Brain pericyte (primary cell): ENCODE measurements around the gene ZNF385A.
"Not testable (repeated sequence)": the region's sequence is repeated elsewhere in the genome, so short reads cannot be mapped to it uniquely, and the experiment has no call there.

ENCODE experiments used
- DNase-seq: peaks from one replicate; pipeline ENCODE4 v3.0.0-alpha.2; 2012; ENCODE audit warnings: low read depth, low spot score

ZNF385A gene

GRCh38 chr12:54357506-54358190 is 26.9 kb downstream of the ZNF385A start:
- DNase-seq: no peak

- no peak for DNase-seq
Measured at GRCh38 chr12:54356951-54357356, 27.6 kb downstream of the ZNF385A start.

- no peak for DNase-seq
Measured at GRCh38 chr12:54356228-54356627, 28.3 kb downstream of the ZNF385A start.

- DNase-seq: no peak
Measured at GRCh38 chr12:54355104-54355815, 29.3 kb downstream of the ZNF385A start.

- not testable (repeated sequence) for DNase-seq
Measured at GRCh38 chr12:54354271-54354670, 30.3 kb downstream of the ZNF385A start.

DNA sequence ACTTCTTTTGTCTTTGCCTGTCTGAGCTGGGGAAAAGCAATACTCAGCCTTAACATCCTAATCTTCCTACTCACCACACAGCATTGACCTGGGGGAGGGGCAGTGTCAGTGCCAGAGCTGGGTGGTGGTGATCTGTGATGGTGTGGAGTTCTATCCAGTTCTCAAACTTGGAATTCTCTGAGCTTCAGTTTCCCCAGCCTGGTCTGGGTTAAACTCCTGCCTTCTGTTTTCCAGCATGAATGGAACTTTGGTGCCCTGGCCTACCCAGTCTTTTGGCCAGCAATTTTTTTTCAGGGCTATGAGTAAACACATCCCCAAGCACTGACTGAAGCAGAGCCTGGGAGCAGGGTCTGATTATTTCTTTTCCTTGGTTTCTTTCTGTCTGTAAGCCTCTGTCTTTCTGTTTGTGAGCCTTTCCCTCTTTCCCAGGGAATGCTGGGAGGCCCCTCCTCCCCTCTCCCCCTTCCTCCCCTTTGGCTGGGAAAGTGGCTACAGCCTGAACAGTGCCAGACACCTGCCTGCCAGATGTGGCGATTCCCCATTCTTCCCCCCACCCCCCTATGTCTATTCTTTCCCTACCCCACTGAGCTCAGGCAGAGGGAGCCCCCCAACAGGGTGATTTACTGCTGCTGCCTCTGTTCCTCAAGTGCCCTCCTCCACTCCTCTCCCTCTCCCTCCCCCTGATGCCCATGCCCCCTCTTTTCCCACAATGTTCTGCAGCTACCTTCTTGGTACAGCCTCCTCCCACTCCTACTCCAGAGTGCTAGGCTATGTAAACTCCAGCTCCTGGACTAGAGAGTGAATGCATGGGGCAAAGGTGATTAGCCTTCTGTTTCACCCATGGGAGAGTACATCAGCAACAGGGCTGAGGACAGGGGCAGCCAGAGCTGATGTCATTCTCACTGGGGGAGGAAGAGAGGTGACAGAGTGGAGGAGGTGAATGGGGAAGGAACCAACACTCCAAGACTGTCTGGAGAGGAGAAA is 31.4 kb downstream of the ZNF385A start:
- no peak for DNase-seq

GRCh38 chr12:54352022-54352531 is 32.5 kb downstream of the ZNF385A start:
- DNase-seq: no peak

GRCh38 chr12:54351341-54351740 is 33.2 kb downstream of the ZNF385A start:
- no peak for DNase-seq

- DNase-seq: no peak
Measured at GRCh38 chr12:54350743-54351142, 33.8 kb downstream of the ZNF385A start.

DNA sequence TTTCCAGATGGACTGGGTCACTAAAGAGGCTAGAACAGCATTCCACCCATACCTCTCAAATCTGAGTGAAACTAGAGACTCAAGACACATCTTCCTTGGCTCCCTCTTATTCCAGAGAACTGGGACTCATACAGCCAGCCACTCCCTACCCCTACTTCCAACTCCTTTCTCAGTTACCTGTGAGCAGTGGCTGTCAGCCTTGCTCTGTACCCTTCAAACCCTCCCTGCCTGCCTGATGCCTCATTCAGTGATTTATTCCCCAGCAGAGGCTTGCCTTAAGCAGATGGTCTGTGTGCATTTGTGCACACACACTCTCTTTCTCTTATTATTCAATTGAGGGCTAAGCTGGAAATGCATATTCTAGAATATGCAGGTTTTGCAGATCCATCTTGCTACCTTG is 34.9 kb downstream of the ZNF385A start:
- no peak for DNase-seq

- no peak for DNase-seq
Measured at GRCh38 chr12:54349036-54349435, 35.5 kb downstream of the ZNF385A start.

- no peak for DNase-seq
Measured at GRCh38 chr12:54341378-54342300, 42.9 kb downstream of the ZNF385A start.

DNA sequence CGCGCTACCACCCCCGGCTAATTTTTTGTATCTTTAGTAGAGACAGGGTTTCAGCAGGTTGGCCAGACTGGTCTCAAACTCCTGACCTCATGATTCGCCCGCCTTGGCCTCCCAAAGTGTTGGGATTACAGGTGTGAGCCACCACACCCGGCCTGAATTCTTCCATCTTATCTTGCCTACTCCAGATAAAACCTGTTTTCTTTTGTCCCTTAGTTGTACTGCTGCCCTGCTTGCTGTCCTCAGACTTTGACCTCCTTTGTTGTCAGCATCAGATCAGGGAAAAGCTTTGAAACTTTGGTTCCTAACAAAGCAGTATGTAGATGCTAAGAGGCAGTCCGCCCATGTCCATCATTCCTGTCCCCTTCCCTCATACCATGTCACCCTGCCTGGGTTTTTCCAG is 43.7 kb downstream of the ZNF385A start:
- no peak for DNase-seq

DNA sequence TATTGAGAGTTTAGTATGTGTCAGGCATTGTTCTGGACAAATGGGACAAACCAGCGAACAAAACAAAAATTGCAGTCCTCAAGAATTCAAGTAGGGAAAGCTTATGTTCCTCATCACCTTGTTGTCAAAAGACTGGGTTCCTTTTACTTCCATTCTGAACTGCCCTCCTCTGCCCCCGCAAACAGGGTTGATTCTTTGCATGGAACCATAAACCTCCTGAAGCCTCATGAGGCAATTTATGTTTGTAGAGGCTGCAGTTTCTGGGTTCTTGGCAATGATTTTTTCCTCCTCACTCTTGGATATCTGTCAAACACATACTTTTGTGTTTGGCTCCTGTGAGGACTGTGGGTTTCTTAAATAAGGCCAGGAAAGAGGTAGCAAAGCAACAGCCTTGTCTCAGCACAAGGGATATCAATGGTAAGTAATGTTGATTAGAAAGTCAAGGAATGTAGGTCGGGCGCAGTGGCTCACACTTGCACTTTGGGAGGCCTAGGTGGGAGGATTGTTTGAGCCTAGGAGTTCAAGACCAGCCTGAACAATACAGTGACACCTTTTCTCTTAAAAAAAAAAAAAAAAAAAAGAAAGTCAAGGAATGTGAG is 45.7 kb downstream of the ZNF385A start:
- DNase-seq: no peak

- DNase-seq: no peak
Measured at GRCh38 chr12:54337854-54338650, 46.5 kb downstream of the ZNF385A start.

DNA sequence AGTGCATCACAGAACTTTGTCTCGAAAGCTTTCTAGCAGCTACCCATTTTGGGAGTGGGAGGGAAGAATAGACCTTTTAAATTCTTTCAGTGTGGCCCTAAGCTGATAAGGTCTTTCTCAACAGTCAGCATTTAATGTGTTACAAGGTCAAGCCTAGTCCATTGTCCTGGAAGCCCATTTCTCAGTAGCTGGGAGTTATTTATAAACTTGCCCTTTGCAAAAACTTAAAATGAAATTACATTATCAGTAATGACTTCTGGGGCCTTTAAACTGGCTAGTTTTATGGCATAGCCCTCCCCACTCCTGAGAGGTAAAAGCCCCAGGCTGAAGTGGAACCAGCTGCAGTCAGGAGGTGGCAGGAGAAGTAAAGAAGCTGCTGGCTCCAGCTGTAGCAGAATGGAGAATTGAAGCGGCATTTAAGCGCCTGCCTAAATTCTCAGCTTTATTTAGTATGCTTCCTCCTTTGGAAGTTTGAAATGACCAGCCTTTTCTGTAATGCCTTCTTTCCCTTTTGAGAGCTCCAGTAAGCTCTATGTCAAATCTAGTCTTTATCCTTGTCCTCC is 47.2 kb downstream of the ZNF385A start:
- DNase-seq: no peak

DNA sequence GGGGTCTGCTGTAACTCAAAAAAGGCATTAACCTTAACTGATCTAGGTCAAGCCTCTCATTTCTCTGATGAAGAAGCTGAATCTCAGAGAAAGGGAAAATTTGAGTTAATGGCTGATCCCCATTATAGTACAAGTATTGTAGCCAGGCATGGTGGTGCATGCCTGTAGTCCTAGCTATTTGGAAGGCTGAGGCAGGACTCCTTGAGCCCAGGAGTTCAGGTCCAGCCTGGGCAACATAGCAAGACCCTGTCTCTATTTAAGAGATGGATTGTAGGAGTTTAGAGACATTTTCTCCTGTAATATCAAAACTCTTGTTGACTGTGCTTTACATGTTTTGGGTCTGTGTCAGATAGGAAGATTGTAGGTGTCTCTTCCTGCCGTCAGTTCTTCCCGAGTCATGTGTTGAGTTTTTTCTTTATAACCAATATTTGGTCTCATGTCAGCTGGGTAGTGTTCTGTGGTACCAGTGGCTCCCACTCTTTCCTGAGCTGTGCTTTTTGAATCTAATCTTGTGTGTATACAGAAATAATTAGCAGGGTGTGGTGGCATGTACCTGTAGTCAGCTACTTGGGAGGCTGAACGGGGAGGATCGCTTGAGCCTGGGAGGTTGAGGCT is 51.0 kb downstream of the ZNF385A start:
- DNase-seq: no peak

- no peak for DNase-seq
Measured at GRCh38 chr12:54331461-54331860, 53.1 kb downstream of the ZNF385A start.

- no peak for DNase-seq
Measured at GRCh38 chr12:54330442-54330841, 54.1 kb downstream of the ZNF385A start.
